ENCODE results near the gene COL4A1. TPM values are rescaled to one million over a fixed set of nuclear protein-coding genes. Genes with fewer than 3 reads are reported as not detected.

The COL4A1 gene
- total RNA-seq, 2 donors from 2014 or later: 505 to 852 TPM

DNA sequence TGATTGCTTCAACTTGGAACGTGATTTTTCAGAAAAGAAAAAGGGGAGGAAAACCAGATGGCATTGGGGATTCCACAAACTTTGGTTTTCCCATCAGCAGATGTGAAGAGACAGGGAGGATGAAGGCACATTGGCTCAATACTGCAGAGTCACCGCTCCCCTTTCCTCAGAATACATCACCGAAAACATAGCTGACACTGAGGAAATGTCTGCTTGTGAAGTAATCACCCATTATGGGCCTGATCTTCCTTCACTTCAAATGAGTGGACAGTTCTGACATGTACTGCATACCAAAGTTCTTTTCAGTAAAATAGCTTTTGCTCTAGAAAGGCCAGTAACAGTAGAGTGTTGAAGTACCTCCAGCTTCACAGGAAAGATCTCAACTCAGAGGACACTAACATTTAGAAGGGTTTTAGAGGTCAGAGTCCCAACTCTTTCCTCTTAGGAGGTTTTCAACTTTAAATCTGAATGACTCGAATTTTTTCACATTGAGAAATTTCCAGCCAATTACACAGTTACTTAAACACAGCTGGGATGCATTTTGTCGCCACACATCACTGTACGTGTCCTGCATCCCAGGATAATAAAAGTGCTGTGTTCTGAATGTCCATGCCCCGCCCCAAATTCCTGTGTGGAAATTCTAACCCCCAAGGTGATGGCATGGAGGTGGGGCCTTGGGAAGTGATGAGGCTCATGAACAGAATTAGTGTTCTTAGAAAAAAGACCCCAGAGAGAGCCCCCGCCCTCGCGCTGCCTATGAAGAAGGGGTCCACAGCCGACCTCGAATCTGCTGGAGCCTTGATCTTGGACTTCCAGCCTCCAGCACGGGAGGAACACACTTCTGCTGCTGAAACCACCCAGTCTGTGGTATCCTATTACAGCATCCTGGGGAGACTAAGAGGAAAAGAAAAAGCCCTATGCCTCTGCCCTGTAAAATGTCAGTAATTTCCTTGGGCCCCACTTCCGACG, 77.7 kb downstream of the COL4A1 start:
- ATAC-seq (ENCODE audit: insufficient number of reproducible peaks, low FRiP score, low read depth) (no peak), DNase-seq (ENCODE audit: low spot score) (no peak)
- Histone ChIP-seq H3K27me3 (replicated peaks; ENCODE audit: insufficient read depth) (no peaks in the 10 kb centered on the region), H3K27ac (peak overlapping the region in 1 of 2 donors; percentile 50), H3K9me3 (no peaks in the 10 kb centered on the region), H3K4me3 (no peak overlapping the region), H3K4me1 (ENCODE audit: control insufficient read depth in 1 of 2, low read depth in 2 of 2) (peaks cover 26 to 61% of the 10 kb centered on the region in 2 donors), H3K36me3 (no peaks in the 10 kb centered on the region)
- TF ChIP-seq, protein P1, sequence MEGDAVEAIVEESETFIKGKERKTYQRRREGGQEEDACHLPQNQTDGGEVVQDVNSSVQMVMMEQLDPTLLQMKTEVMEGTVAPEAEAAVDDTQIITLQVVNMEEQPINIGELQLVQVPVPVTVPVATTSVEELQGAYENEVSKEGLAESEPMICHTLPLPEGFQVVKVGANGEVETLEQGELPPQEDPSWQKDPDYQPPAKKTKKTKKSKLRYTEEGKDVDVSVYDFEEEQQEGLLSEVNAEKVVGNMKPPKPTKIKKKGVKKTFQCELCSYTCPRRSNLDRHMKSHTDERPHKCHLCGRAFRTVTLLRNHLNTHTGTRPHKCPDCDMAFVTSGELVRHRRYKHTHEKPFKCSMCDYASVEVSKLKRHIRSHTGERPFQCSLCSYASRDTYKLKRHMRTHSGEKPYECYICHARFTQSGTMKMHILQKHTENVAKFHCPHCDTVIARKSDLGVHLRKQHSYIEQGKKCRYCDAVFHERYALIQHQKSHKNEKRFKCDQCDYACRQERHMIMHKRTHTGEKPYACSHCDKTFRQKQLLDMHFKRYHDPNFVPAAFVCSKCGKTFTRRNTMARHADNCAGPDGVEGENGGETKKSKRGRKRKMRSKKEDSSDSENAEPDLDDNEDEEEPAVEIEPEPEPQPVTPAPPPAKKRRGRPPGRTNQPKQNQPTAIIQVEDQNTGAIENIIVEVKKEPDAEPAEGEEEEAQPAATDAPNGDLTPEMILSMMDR (IDR thresholded peaks at IDR 0.05): no peak

DNA sequence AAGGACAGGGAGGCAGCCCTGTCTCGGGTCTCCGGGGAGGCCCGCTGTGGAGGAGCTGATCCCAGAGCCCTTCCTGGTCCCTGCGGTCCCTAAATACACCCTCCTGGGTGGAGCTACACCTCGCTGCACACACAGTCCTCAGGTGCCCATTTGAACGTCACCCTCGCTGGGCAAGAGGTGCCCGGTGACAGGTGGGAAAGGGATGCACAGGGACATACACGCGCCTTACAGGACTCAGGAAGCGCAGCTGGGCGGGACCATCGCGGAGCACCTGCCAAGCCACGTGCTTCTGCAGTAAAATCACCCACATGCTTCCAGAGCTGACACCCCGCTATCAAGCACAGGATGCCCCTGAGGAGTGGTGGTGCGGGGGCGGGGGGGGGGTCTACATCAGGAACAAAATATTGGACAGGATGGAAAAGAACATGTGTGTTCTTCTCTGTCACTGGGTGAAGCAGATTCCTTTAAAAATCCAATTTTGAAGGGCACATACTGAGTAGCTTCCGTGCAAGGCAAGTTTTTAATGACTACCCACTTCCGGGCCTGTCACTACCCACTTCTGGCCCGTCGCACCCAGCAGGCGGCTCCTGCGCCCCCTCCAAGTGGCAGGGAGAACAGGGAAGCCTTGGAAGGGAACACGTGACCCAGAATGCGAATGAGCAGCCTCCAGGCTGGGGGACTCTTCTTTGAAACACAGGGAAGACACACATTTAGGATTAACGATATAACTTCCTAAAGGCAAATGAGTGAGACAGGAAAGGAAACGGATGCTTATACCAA, 78.9 kb downstream of the COL4A1 start:
- peaks cover 20 to 60% of the 10 kb centered on the region in 2 donors for H3K4me1 ChIP-seq (ENCODE audit: control insufficient read depth in 1 of 2, low read depth in 2 of 2)
- TF ChIP-seq, protein P1 (IDR thresholded peaks at IDR 0.05): no peak
- no peak for ATAC-seq (ENCODE audit: insufficient number of reproducible peaks, low FRiP score, low read depth)

DNA sequence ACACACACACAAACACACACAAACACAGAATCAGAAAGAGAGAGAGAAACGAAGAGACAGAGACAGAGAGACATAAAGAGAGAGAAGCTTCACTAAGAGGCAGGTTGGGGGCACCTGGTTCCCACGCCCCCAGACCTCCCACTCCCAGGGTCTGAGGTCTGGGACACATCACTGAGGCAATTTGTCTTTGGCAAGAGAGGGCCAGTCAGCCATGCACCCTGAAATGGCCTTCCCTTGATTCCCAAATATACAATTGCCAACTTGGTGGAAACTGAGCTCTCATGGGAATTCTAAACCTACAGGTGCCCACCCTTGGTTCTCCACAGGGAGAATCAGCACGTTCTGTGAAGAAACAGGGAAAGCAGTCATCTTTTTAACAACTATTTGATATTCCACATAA, 79.5 kb downstream of the COL4A1 start:
- no peaks in the 10 kb centered on the region for H3K9me3 ChIP-seq
- H3K36me3 ChIP-seq: no peaks in the 10 kb centered on the region
- peaks cover 15 to 55% of the 10 kb centered on the region in 2 donors for H3K4me1 ChIP-seq (ENCODE audit: control insufficient read depth in 1 of 2, low read depth in 2 of 2)
- no peak overlapping the region for H3K4me3 ChIP-seq
- no peak for DNase-seq (ENCODE audit: low spot score)
- no peak for ATAC-seq (ENCODE audit: insufficient number of reproducible peaks, low FRiP score, low read depth)
- TF ChIP-seq, protein P1 (IDR thresholded peaks at IDR 0.05): no peak
- H3K27ac ChIP-seq: peak overlapping the region; percentile 50 to 51
- H3K27me3 ChIP-seq (replicated peaks; ENCODE audit: insufficient read depth): no peaks in the 10 kb centered on the region

More for the DNA sequence above, 78.9 kb downstream of the COL4A1 start:
- Histone ChIP-seq H3K4me3 (no peak overlapping the region), H3K27ac (peak overlapping the region; percentile 50 to 51), H3K36me3 (no peaks in the 10 kb centered on the region), H3K27me3 (replicated peaks; ENCODE audit: insufficient read depth) (no peaks in the 10 kb centered on the region), H3K9me3 (no peaks in the 10 kb centered on the region)
- DNase-seq (ENCODE audit: low spot score): no peak

DNA sequence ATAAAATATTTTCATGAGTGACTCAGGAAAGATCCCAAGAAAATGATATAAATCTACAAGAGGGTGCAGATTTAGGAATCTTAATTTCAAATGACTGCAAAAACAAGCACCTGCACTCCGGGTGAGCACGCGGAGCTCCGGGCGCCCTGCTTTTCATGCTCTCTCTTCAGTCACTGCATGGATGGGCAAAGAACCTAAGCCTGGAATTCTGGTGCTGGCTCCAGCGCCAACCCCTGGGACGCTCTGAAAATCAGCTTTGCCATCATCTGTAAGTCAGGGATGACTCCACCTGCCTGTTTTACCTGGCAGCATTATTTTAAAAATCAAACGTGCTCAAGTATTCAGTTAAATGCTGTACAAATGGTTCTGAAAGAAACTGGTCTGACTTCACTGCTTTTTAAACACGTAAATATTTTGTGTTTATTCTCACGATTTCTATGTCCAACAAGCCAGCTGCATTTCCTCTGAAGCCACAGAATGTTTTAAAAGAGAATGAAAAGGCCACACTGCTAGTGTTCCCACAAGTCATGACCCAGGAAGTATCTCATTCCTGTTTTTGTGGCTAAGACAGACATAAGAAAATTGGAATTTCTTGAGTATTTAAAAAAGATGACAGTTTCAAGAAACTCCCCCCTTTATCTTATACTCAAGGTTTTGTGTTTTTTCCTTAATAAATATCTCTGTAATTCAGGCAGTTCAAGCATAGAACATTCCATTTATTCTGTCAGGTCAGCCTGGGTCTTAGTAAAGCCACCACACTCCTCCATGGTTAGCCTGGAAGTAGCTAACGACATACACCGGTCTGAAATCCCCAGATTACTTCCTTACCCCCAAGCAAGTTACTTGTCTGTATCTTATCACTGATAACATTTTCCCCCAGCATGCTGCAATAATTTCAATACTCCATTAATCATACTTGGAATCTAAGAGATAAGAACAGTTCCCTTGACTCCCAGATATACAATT, 81.1 kb downstream of the COL4A1 start:
- H3K27me3 ChIP-seq (replicated peaks; ENCODE audit: insufficient read depth): no peaks in the 10 kb centered on the region
- H3K36me3 ChIP-seq: no peaks in the 10 kb centered on the region
- H3K9me3 ChIP-seq: no peaks in the 10 kb centered on the region
- H3K27ac ChIP-seq: peak overlapping the region; percentile 14 to 50
- no peak overlapping the region for H3K4me3 ChIP-seq
- no peak for DNase-seq (ENCODE audit: low spot score)
- H3K4me1 ChIP-seq (ENCODE audit: control insufficient read depth in 1 of 2, low read depth in 2 of 2): peaks cover 16 to 58% of the 10 kb centered on the region in 2 donors
- TF ChIP-seq, protein P1 (IDR thresholded peaks at IDR 0.05): no peak
- ATAC-seq (ENCODE audit: insufficient number of reproducible peaks, low FRiP score, low read depth): no peak
